ENCODE data around the gene MAP3K13.

DNA sequence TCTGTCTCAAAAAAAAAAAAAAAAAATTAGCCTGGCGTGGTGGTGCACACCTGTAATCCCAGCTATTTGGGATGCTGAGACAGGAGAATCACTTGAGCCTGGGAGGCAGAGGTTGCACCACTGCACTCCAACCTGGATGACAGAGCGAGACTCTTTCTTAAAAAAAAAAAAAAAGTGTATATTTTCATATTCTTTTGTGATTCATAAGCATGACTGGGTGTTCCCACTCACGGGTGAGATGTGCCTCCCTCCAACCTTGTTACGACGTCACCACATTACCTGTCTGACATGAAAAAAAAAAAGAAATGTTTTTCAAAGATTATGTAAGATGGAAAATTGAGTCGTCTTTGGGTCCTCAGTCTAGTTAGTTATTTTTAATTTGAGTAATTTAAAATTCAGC lies 79.1 kb downstream of the MAP3K13 start:
- no peak for TF ChIP-seq CTCF (conservative IDR thresholded peaks at IDR 0.05 in 1 of 2, IDR thresholded peaks at IDR 0.05 in 1 of 2; ENCODE audit: low read depth in 1 of 2, low read length in 2 of 2)
- no peak for TF ChIP-seq EZH2 (IDR thresholded peaks at IDR 0.05; ENCODE audit: low read length, missing control alignments)

All from fibroblast of lung (primary cell).